ENCODE measurements around the gene C6. TPM values are rescaled to one million over a fixed set of nuclear protein-coding genes. Genes with fewer than 3 reads are reported as not detected.

C6 gene
- total and polyA plus RNA-seq, 4 donors, result 125 to 916 (median 269) TPM

GRCh38 chr5:41122459-41122858, 90.9 kb downstream of the C6 start (continued):
- TF ChIP-seq JUND (IDR thresholded peaks at IDR 0.05) (no peak), FOXA2 (IDR thresholded peaks at IDR 0.05) (no peak), FOXA1 (IDR thresholded peaks at IDR 0.05) (no peak)

- H3K36me3 ChIP-seq (ENCODE audit: control insufficient read depth in 4 of 4, insufficient read depth in 3 of 4, low read depth in 1 of 4, low read length in 3 of 4), result no peaks in the 10 kb centered on the region
- no peaks in the 10 kb centered on the region for H3K27me3 ChIP-seq (ENCODE audit: control insufficient read depth in 4 of 4, insufficient read depth in 4 of 4, low read length in 3 of 4)
- WGBS, result 96% methylated on average over 8 of the region's 8 CpGs
- no peaks in the 10 kb centered on the region for H3K4me1 ChIP-seq (ENCODE audit: control insufficient read depth in 4 of 4, insufficient read depth in 4 of 4, low read length in 3 of 4)
- no peak overlapping the region for H3K27ac ChIP-seq (ENCODE audit: low read depth in 1 of 2, low read length in 2 of 2)
- no peak for DNase-seq (ENCODE audit: low spot score)
- H3K9ac ChIP-seq (ENCODE audit: low read depth in 1 of 2, low read length in 2 of 2), result no peak overlapping the region
- no peaks in the 10 kb centered on the region for H3K9me3 ChIP-seq (ENCODE audit: control insufficient read depth in 4 of 4, low read length in 3 of 4)
- TF ChIP-seq MAX (IDR thresholded peaks at IDR 0.05), result no peak
- TF ChIP-seq ZBTB33 (IDR thresholded peaks at IDR 0.05), result no peak
- TF ChIP-seq REST (IDR thresholded peaks at IDR 0.05), result no peak
- TF ChIP-seq RXRA (IDR thresholded peaks at IDR 0.05), result no peak
- no peak for TF ChIP-seq YY1 (IDR thresholded peaks at IDR 0.05)
- TF ChIP-seq CTCF (IDR thresholded peaks at IDR 0.05; ENCODE audit: low read depth, low read length, missing input control), result no peak
- TF ChIP-seq FOXA2 (IDR thresholded peaks at IDR 0.05), result no peak
- no peak for TF ChIP-seq ATF3 (IDR thresholded peaks at IDR 0.05)
- TF ChIP-seq GABPA (IDR thresholded peaks at IDR 0.05 in 1 of 2, conservative IDR thresholded peaks at IDR 0.05 in 1 of 2), result no peak
- no peak for TF ChIP-seq RAD21 (IDR thresholded peaks at IDR 0.05)
- TF ChIP-seq SP1 (IDR thresholded peaks at IDR 0.05), result no peak
- no peak overlapping the region for H3K4me3 ChIP-seq (ENCODE audit: low read depth in 1 of 3, low read length in 3 of 3)
Observed at GRCh38 chr5:41120600-41120999, 92.7 kb downstream of the C6 start.

- Histone ChIP-seq H3K9ac (ENCODE audit: low read depth in 1 of 2, low read length in 2 of 2) (no peak overlapping the region), H3K9me3 (ENCODE audit: control insufficient read depth in 4 of 4, low read length in 3 of 4) (no peaks in the 10 kb centered on the region), H3K4me3 (ENCODE audit: low read depth in 1 of 3, low read length in 3 of 3) (no peak overlapping the region), H3K27me3 (ENCODE audit: control insufficient read depth in 4 of 4, insufficient read depth in 4 of 4, low read length in 3 of 4) (no peaks in the 10 kb centered on the region), H3K36me3 (ENCODE audit: control insufficient read depth in 4 of 4, insufficient read depth in 3 of 4, low read depth in 1 of 4, low read length in 3 of 4) (no peaks in the 10 kb centered on the region), H3K4me1 (ENCODE audit: control insufficient read depth in 4 of 4, insufficient read depth in 4 of 4, low read length in 3 of 4) (no peaks in the 10 kb centered on the region), H3K27ac (ENCODE audit: low read depth in 1 of 2, low read length in 2 of 2) (no peak overlapping the region)
- no peak for TF ChIP-seq FOXA1 (IDR thresholded peaks at IDR 0.05)
- peak; percentile 34 for TF ChIP-seq CTCF (IDR thresholded peaks at IDR 0.05; ENCODE audit: low read depth, low read length, missing input control)
- TF ChIP-seq RAD21 (IDR thresholded peaks at IDR 0.05), result peak; percentile 62 to 69
- no peak for TF ChIP-seq REST (IDR thresholded peaks at IDR 0.05)
- no peak for DNase-seq (ENCODE audit: low spot score)
- WGBS, result 94% methylated on average over 3 of the region's 3 CpGs
Observed at GRCh38 chr5:41118177-41118576, 95.2 kb downstream of the C6 start.
